Colonic mucosa (tissue), 4 donors: Measurements from ENCODE around the gene HIF3A. TPM values are rescaled to one million over a fixed set of nuclear protein-coding genes. Genes with fewer than 3 reads are reported as not detected.

ENCODE experiments used
- DNase-seq: peaks from one replicate; pipeline ENCODE4 v3.0.0-alpha.2; 2020
- H3K27ac ChIP-seq: fragments of 200-600 bp; one replicate; pipeline ENCODE4 v1.8.0; 2021
- H3K27me3 ChIP-seq: fragments of 200-600 bp; one replicate; pipeline ENCODE4 v1.8.0; 2021
- H3K36me3 ChIP-seq: fragments of 200-600 bp; one replicate; pipeline ENCODE4 v1.8.0; 2021
- H3K4me1 ChIP-seq: fragments of 200-600 bp; one replicate; pipeline ENCODE4 v1.8.0; 2021; ENCODE audit warnings: mild to moderate bottlenecking
- H3K4me3 ChIP-seq: fragments of 200-600 bp; one replicate; pipeline ENCODE4 v1.8.0; 2021
- H3K9ac ChIP-seq, 2 donors: one replicate each; pipeline ENCODE4 v1.7.0; 2013; ENCODE audit warnings: control low read depth in 2 of 2, low read depth in 2 of 2, low read length in 2 of 2
- H3K9me3 ChIP-seq: fragments of 200-600 bp; one replicate; pipeline ENCODE4 v1.8.0; 2021
- CTCF ChIP-seq: fragments of 200-600 bp; IDR thresholded peaks from one replicate; pipeline ENCODE4 v1.8.0; 2022; ENCODE audit warnings: antibody characterized with exemption, mild to moderate bottlenecking
- intact Hi-C: fragments of 100-400 bp; cut with DNase I; formaldehyde crosslinking; loops from one replicate; pipeline ENCODE4 v1.14.1; 2022
- total RNA-seq, 2 donors: library from RNA; stranded (reverse); fragmentation: NEBNext Ultra II Directional in 1 of 2; extraction: Animal tissue kit (Norgen Biotek cat#: 25700) in 1 of 2; gene quantifications; one replicate each; pipeline ENCODE4 v1.2.1, GENCODE V29; 2021
- donor health status: healthy.
- donor health status: DM: no; HTN: no; CAD: no.
- donor health status: DM: no; HTN: no; CAD: no.

Gene HIF3A
- total RNA-seq, 2 donors from 2014 or later: 5.7 to 7.1 TPM

GRCh38 chr19:46384396-46384795 lies 87.6 kb downstream of the HIF3A start:
- no peaks in the 10 kb centered on the region for H3K27me3 ChIP-seq
- H3K27ac ChIP-seq: no peak overlapping the region
- intact Hi-C loops: no loop called here
- H3K9me3 ChIP-seq: no peaks in the 10 kb centered on the region
- H3K4me3 ChIP-seq: no peak overlapping the region
- H3K9ac ChIP-seq: no peak overlapping the region
- no peak for TF ChIP-seq CTCF
- no peak for DNase-seq
- no peaks in the 10 kb centered on the region for H3K4me1 ChIP-seq
- H3K36me3 ChIP-seq: peaks cover 15% of the 10 kb centered on the region

- DNase-seq: no peak
- Histone ChIP-seq H3K36me3 (peaks cover 22% of the 10 kb centered on the region), H3K27ac (no peak overlapping the region), H3K4me1 (no peaks in the 10 kb centered on the region), H3K9me3 (no peaks in the 10 kb centered on the region), H3K27me3 (no peaks in the 10 kb centered on the region), H3K9ac (no peak overlapping the region), H3K4me3 (no peak overlapping the region)
- no peak for TF ChIP-seq CTCF
- intact Hi-C loops: no loop called here
Observed at GRCh38 chr19:46385636-46386035, 88.8 kb downstream of the HIF3A start.

GRCh38 chr19:46386151-46386550 lies 89.3 kb downstream of the HIF3A start:
- no peaks in the 10 kb centered on the region for H3K9me3 ChIP-seq
- H3K4me3 ChIP-seq: no peak overlapping the region
- no peak for TF ChIP-seq CTCF
- no peak overlapping the region for H3K27ac ChIP-seq
- peaks cover 22% of the 10 kb centered on the region for H3K36me3 ChIP-seq
- no peak overlapping the region for H3K9ac ChIP-seq
- no peak for DNase-seq
- H3K27me3 ChIP-seq: no peaks in the 10 kb centered on the region
- no peaks in the 10 kb centered on the region for H3K4me1 ChIP-seq
- intact Hi-C loops: no loop called here

GRCh38 chr19:46386996-46387712 lies 90.3 kb downstream of the HIF3A start:
- DNase-seq: no peak
- intact Hi-C loops: no loop called here
- H3K4me1 ChIP-seq: no peaks in the 10 kb centered on the region

GRCh38 chr19:46387713-46388130 lies 90.9 kb downstream of the HIF3A start:
- no peaks in the 10 kb centered on the region for H3K4me1 ChIP-seq
- no peak for TF ChIP-seq CTCF
- DNase-seq: no peak
- no peak overlapping the region for H3K9ac ChIP-seq
- no peaks in the 10 kb centered on the region for H3K9me3 ChIP-seq
- no peak overlapping the region for H3K27ac ChIP-seq
- intact Hi-C loops: no loop called here
- peaks cover 22% of the 10 kb centered on the region for H3K36me3 ChIP-seq
- no peak overlapping the region for H3K4me3 ChIP-seq
- no peaks in the 10 kb centered on the region for H3K27me3 ChIP-seq

More at GRCh38 chr19:46386996-46387712, 90.3 kb downstream of the HIF3A start:
- Histone ChIP-seq H3K9me3 (no peaks in the 10 kb centered on the region), H3K4me3 (no peak overlapping the region), H3K27ac (no peak overlapping the region), H3K36me3 (peaks cover 22% of the 10 kb centered on the region), H3K27me3 (no peaks in the 10 kb centered on the region), H3K9ac (no peak overlapping the region)
- TF ChIP-seq CTCF: no peak
